Neutrophil (primary cell): ENCODE measurements around the gene MTFR2.
A peak's percentile ranks its signal among the peaks of the same experiment; 100 is the strongest.

ENCODE experiments used
- H3K27ac ChIP-seq: fragments of 200-600 bp; sonication (generic); 2 replicates; pipeline ENCODE4 v1.5.1; 2016; ENCODE audit warnings: mild to moderate bottlenecking, moderate library complexity
- H3K27me3 ChIP-seq: fragments of 200-600 bp; sonication (generic); 2 replicates; pipeline ENCODE4 v1.6.0; 2016; ENCODE audit warnings: mild to moderate bottlenecking
- H3K36me3 ChIP-seq: fragments of 200-600 bp; sonication (generic); 2 replicates; pipeline ENCODE4 v1.5.1; 2017
- H3K4me1 ChIP-seq, 2 experiments: fragments of 200-600 bp in 1 of 2; sonication (generic) in 1 of 2; 1 replicate in 1 of 2; 2 replicates in 1 of 2; pipeline versions ENCODE4 v1.5.1 to v1.6.1; 2013 to 2016; ENCODE audit warnings: low read depth in 1 of 2, low read length in 1 of 2, mild to moderate bottlenecking in 1 of 2, moderate library complexity in 1 of 2; ENCODE audit not compliant: control insufficient read depth in 1 of 2, insufficient read depth in 1 of 2
- H3K4me3 ChIP-seq, 2 experiments: fragments of 200-600 bp in 1 of 2; sonication (generic) in 1 of 2; 1 replicate in 1 of 2; 2 replicates in 1 of 2; pipeline ENCODE4 v1.5.1; 2013 to 2016; ENCODE audit warnings: low read depth in 1 of 2, low read length in 1 of 2, mild to moderate bottlenecking in 1 of 2, moderate library complexity in 1 of 2
- H3K9me3 ChIP-seq: fragments of 200-600 bp; sonication (generic); 2 replicates; pipeline ENCODE4 v1.5.1; 2016
- CTCF ChIP-seq: fragments of 200-600 bp; sonication (generic); IDR thresholded peaks from 2 replicates; pipeline ENCODE4 v1.5.1; 2016; ENCODE audit warnings: antibody characterized with exemption

Gene MTFR2

GRCh38 chr6:136235233-136235564 lies 14.9 kb downstream of the MTFR2 start:
- Histone ChIP-seq H3K9me3 (no peaks in the 10 kb centered on the region), H3K4me1 (peaks cover 6 to 8% of the 10 kb centered on the region in 2 experiments), H3K4me3 (no peak overlapping the region), H3K27me3 (no peaks in the 10 kb centered on the region), H3K27ac (no peak overlapping the region), H3K36me3 (peaks cover 33% of the 10 kb centered on the region)
- TF ChIP-seq CTCF: no peak

GRCh38 chr6:136232701-136233100 lies 17.4 kb downstream of the MTFR2 start:
- TF ChIP-seq CTCF: no peak
- no peak overlapping the region for H3K4me3 ChIP-seq
- no peaks in the 10 kb centered on the region for H3K27me3 ChIP-seq
- H3K9me3 ChIP-seq: no peaks in the 10 kb centered on the region
- H3K4me1 ChIP-seq: peaks cover 6 to 8% of the 10 kb centered on the region in 2 experiments
- H3K27ac ChIP-seq: no peak overlapping the region
- peaks cover 16% of the 10 kb centered on the region for H3K36me3 ChIP-seq

GRCh38 chr6:136230219-136230853 lies 19.8 kb downstream of the MTFR2 start:
- TF ChIP-seq CTCF: no peak
- peaks cover 16% of the 10 kb centered on the region for H3K36me3 ChIP-seq
- H3K4me3 ChIP-seq: no peak overlapping the region
- peaks cover 7 to 8% of the 10 kb centered on the region in 2 experiments for H3K4me1 ChIP-seq
- H3K27me3 ChIP-seq: no peaks in the 10 kb centered on the region
- no peak overlapping the region for H3K27ac ChIP-seq
- H3K9me3 ChIP-seq: no peaks in the 10 kb centered on the region

GRCh38 chr6:136228814-136229213 lies 21.3 kb downstream of the MTFR2 start:
- H3K27me3 ChIP-seq: no peaks in the 10 kb centered on the region
- no peak overlapping the region for H3K4me3 ChIP-seq
- peaks cover 7 to 8% of the 10 kb centered on the region in 2 experiments for H3K4me1 ChIP-seq
- TF ChIP-seq CTCF: no peak
- peaks cover 13% of the 10 kb centered on the region for H3K36me3 ChIP-seq
- no peak overlapping the region for H3K27ac ChIP-seq
- H3K9me3 ChIP-seq: no peaks in the 10 kb centered on the region

GRCh38 chr6:136226674-136227377 lies 23.3 kb downstream of the MTFR2 start:
- H3K27me3 ChIP-seq: no peaks in the 10 kb centered on the region
- peaks cover 6% of the 10 kb centered on the region for H3K36me3 ChIP-seq
- H3K4me3 ChIP-seq: peak overlapping the region; percentile 12 to 47
- H3K9me3 ChIP-seq: no peaks in the 10 kb centered on the region
- H3K27ac ChIP-seq: no peak overlapping the region
- TF ChIP-seq CTCF: no peak
- H3K4me1 ChIP-seq: peaks cover 7 to 8% of the 10 kb centered on the region in 2 experiments
